ENCODE results near the gene PPP1R9B.

PPP1R9B gene

GRCh38 chr17:50191359-50192143 lies 41.1 kb upstream of the PPP1R9B start:
- no peak overlapping the region for H4K91ac ChIP-seq (ENCODE audit: low read depth, low read length, poor library complexity)
- peak overlapping the region; percentile 89 for H2BK15ac ChIP-seq (ENCODE audit: low read length)
- H3K14ac ChIP-seq (ENCODE audit: low read length), result peak overlapping the region; percentile 82
- H3K9ac ChIP-seq (ENCODE audit: low read depth, low read length, poor library complexity), result peak overlapping the region; percentile 60
- H3K79me1 ChIP-seq (ENCODE audit: low read depth, low read length), result peaks cover 1% of the 10 kb centered on the region
- no peak overlapping the region for H2AFZ ChIP-seq (ENCODE audit: low read length)
- no peak overlapping the region for H3K4me2 ChIP-seq (ENCODE audit: insufficient read depth, low read length, poor library complexity, severe bottlenecking)
- no peak overlapping the region for H3K4me3 ChIP-seq (ENCODE audit: low read length in 2 of 2)
- H3K27ac ChIP-seq (replicated peaks; ENCODE audit: low read length), result no peak overlapping the region
- H2BK120ac ChIP-seq (ENCODE audit: low read depth, low read length), result peak overlapping the region; percentile 91
- DNase-seq (ENCODE audit: low spot score), result no peak
- H3K23ac ChIP-seq (ENCODE audit: low read depth, low read length, poor library complexity), result peak overlapping the region; percentile 31
- H3K27me3 ChIP-seq (ENCODE audit: control insufficient read depth in 3 of 3, insufficient read depth in 3 of 3, low read depth in 1 of 3, low read length in 3 of 3), result peaks cover 0 to 26% (median 0%) of the 10 kb centered on the region in 3 experiments
- no peak overlapping the region for H2BK12ac ChIP-seq (ENCODE audit: low read length)
- no peaks in the 10 kb centered on the region for H3K9me3 ChIP-seq (replicated peaks in 1 of 2; ENCODE audit: control insufficient read depth in 2 of 2, insufficient read depth in 1 of 2, low read depth in 1 of 2, low read length in 2 of 2)
- H3K4me1 ChIP-seq (ENCODE audit: control insufficient read depth in 2 of 2, insufficient read depth in 1 of 2, low read depth in 1 of 2, low read length in 2 of 2), result no peaks in the 10 kb centered on the region
- H3K18ac ChIP-seq (ENCODE audit: low read length), result peak overlapping the region; percentile 71
- H2BK5ac ChIP-seq (ENCODE audit: low read length), result peak overlapping the region; percentile 82
- H2AK5ac ChIP-seq (ENCODE audit: low read depth, low read length), result peak overlapping the region; percentile 46
- H3K4ac ChIP-seq (ENCODE audit: low read length), result peak overlapping the region; percentile 89
- H4K8ac ChIP-seq (ENCODE audit: low read depth, low read length), result peak overlapping the region; percentile 43
- H3K36me3 ChIP-seq (replicated peaks in 1 of 2; ENCODE audit: control insufficient read depth in 2 of 2, insufficient read depth in 2 of 2, low read length in 2 of 2), result peaks cover 0 to 7% of the 10 kb centered on the region in 2 donors
- WGBS, 2 donors (ENCODE audit: extremely low coverage in 2 of 2, insufficient read length in 2 of 2, insufficient replicate concordance in 1 of 2), result no CpG with 5 or more reads among the region's 21 CpGs

GRCh38 chr17:50190603-50191358 lies 40.3 kb upstream of the PPP1R9B start:
- no peaks in the 10 kb centered on the region for H3K4me1 ChIP-seq (ENCODE audit: control insufficient read depth in 2 of 2, insufficient read depth in 1 of 2, low read depth in 1 of 2, low read length in 2 of 2)
- peaks cover 1% of the 10 kb centered on the region for H3K79me1 ChIP-seq (ENCODE audit: low read depth, low read length)
- no peak overlapping the region for H3K4ac ChIP-seq (ENCODE audit: low read length)
- no peak overlapping the region for H4K91ac ChIP-seq (ENCODE audit: low read depth, low read length, poor library complexity)
- H3K27me3 ChIP-seq (ENCODE audit: control insufficient read depth in 3 of 3, insufficient read depth in 3 of 3, low read depth in 1 of 3, low read length in 3 of 3), result peaks cover 0 to 23% (median 0%) of the 10 kb centered on the region in 3 experiments
- H4K8ac ChIP-seq (ENCODE audit: low read depth, low read length), result no peak overlapping the region
- H2AFZ ChIP-seq (ENCODE audit: low read length), result no peak overlapping the region
- no CpG with 5 or more reads among the region's 8 CpGs for WGBS, 2 donors (ENCODE audit: extremely low coverage in 2 of 2, insufficient read length in 2 of 2, insufficient replicate concordance in 1 of 2)
- H3K9me3 ChIP-seq (replicated peaks in 1 of 2; ENCODE audit: control insufficient read depth in 2 of 2, insufficient read depth in 1 of 2, low read depth in 1 of 2, low read length in 2 of 2), result no peaks in the 10 kb centered on the region
- H2BK120ac ChIP-seq (ENCODE audit: low read depth, low read length), result no peak overlapping the region
- no peak overlapping the region for H2BK12ac ChIP-seq (ENCODE audit: low read length)
- no peak overlapping the region for H2AK5ac ChIP-seq (ENCODE audit: low read depth, low read length)
- H3K27ac ChIP-seq (replicated peaks; ENCODE audit: low read length), result no peak overlapping the region
- H3K4me3 ChIP-seq (ENCODE audit: low read length in 2 of 2), result peak overlapping the region in 1 of 2 donors; percentile 39
- no peak overlapping the region for H3K4me2 ChIP-seq (ENCODE audit: insufficient read depth, low read length, poor library complexity, severe bottlenecking)
- H3K23ac ChIP-seq (ENCODE audit: low read depth, low read length, poor library complexity), result peak overlapping the region; percentile 67
- H2BK5ac ChIP-seq (ENCODE audit: low read length), result peak overlapping the region; percentile 82
- H3K18ac ChIP-seq (ENCODE audit: low read length), result peak overlapping the region; percentile 31
- no peak for DNase-seq (ENCODE audit: low spot score)
- peak overlapping the region; percentile 44 for H3K14ac ChIP-seq (ENCODE audit: low read length)
- peaks cover 0 to 8% of the 10 kb centered on the region in 2 donors for H3K36me3 ChIP-seq (replicated peaks in 1 of 2; ENCODE audit: control insufficient read depth in 2 of 2, insufficient read depth in 2 of 2, low read length in 2 of 2)
- no peak overlapping the region for H3K9ac ChIP-seq (ENCODE audit: low read depth, low read length, poor library complexity)
- no peak overlapping the region for H2BK15ac ChIP-seq (ENCODE audit: low read length)

GRCh38 chr17:50190293-50190602 lies 39.8 kb upstream of the PPP1R9B start:
- no peak overlapping the region for H4K91ac ChIP-seq (ENCODE audit: low read depth, low read length, poor library complexity)
- peaks cover 0 to 8% of the 10 kb centered on the region in 2 donors for H3K36me3 ChIP-seq (replicated peaks in 1 of 2; ENCODE audit: control insufficient read depth in 2 of 2, insufficient read depth in 2 of 2, low read length in 2 of 2)
- H3K4me2 ChIP-seq (ENCODE audit: insufficient read depth, low read length, poor library complexity, severe bottlenecking), result no peak overlapping the region
- no peak overlapping the region for H2BK12ac ChIP-seq (ENCODE audit: low read length)
- no peak overlapping the region for H2BK120ac ChIP-seq (ENCODE audit: low read depth, low read length)
- no peak overlapping the region for H2AFZ ChIP-seq (ENCODE audit: low read length)
- no peaks in the 10 kb centered on the region for H3K4me1 ChIP-seq (ENCODE audit: control insufficient read depth in 2 of 2, insufficient read depth in 1 of 2, low read depth in 1 of 2, low read length in 2 of 2)
- H2AK5ac ChIP-seq (ENCODE audit: low read depth, low read length), result no peak overlapping the region
- no peak overlapping the region for H3K14ac ChIP-seq (ENCODE audit: low read length)
- no peak overlapping the region for H3K4me3 ChIP-seq (ENCODE audit: low read length in 2 of 2)
- H2BK15ac ChIP-seq (ENCODE audit: low read length), result no peak overlapping the region
- no peak overlapping the region for H3K4ac ChIP-seq (ENCODE audit: low read length)
- H3K27me3 ChIP-seq (ENCODE audit: control insufficient read depth in 3 of 3, insufficient read depth in 3 of 3, low read depth in 1 of 3, low read length in 3 of 3), result peaks cover 0 to 18% (median 0%) of the 10 kb centered on the region in 3 experiments
- no peak overlapping the region for H4K8ac ChIP-seq (ENCODE audit: low read depth, low read length)
- H3K18ac ChIP-seq (ENCODE audit: low read length), result no peak overlapping the region
- WGBS, 2 donors (ENCODE audit: extremely low coverage in 2 of 2, insufficient read length in 2 of 2, insufficient replicate concordance in 1 of 2), result no CpG with 5 or more reads among the region's 8 CpGs
- no peak for DNase-seq (ENCODE audit: low spot score)
- H3K9ac ChIP-seq (ENCODE audit: low read depth, low read length, poor library complexity), result no peak overlapping the region
- H2BK5ac ChIP-seq (ENCODE audit: low read length), result peak overlapping the region; percentile 24
- H3K27ac ChIP-seq (replicated peaks; ENCODE audit: low read length), result no peak overlapping the region
- H3K9me3 ChIP-seq (replicated peaks in 1 of 2; ENCODE audit: control insufficient read depth in 2 of 2, insufficient read depth in 1 of 2, low read depth in 1 of 2, low read length in 2 of 2), result peaks cover 0 to 3% of the 10 kb centered on the region in 2 donors
- H3K23ac ChIP-seq (ENCODE audit: low read depth, low read length, poor library complexity), result peak overlapping the region; percentile 67
- peaks cover 1% of the 10 kb centered on the region for H3K79me1 ChIP-seq (ENCODE audit: low read depth, low read length)

All from neuronal stem cell (in vitro differentiated cells).